ENCODE measurements around the gene IFNA6. TPM values are rescaled to one million over a fixed set of nuclear protein-coding genes. Genes with fewer than 3 reads are reported as not detected.
"Not testable (repeated sequence)": the region's sequence is repeated elsewhere in the genome, so short reads cannot be mapped to it uniquely, and the experiment has no call there.

The IFNA6 gene
- total RNA-seq, 1 donor from 2014 or later, result not detected

GRCh38 chr9:21385131-21385670 lies 34.5 kb upstream of the IFNA6 start, which contains the start of gene IFNA2:
Gene IFNA2, minus strand, starts transcription at chr9:21385398. Its CDS starts 69 bp downstream, at chr9:21385329.
- Mint-ChIP-seq H3K36me3 (ENCODE audit: unreplicated experiment) (no peaks in the 10 kb centered on the region), H3K4me1 (ENCODE audit: unreplicated experiment) (no peaks in the 10 kb centered on the region), H3K27ac (ENCODE audit: unreplicated experiment) (no peak within 1 kb of the TSS), H3K4me3 (ENCODE audit: unreplicated experiment) (no peak within 1 kb of the TSS), H3K27me3 (ENCODE audit: unreplicated experiment) (peaks cover 60% of the 10 kb centered on the region), H3K9me3 (ENCODE audit: unreplicated experiment) (no peaks in the 10 kb centered on the region)
- DNase-seq (ENCODE audit: extremely low spot score, unreplicated experiment), result no peak
- TF ChIP-seq, protein P1, sequence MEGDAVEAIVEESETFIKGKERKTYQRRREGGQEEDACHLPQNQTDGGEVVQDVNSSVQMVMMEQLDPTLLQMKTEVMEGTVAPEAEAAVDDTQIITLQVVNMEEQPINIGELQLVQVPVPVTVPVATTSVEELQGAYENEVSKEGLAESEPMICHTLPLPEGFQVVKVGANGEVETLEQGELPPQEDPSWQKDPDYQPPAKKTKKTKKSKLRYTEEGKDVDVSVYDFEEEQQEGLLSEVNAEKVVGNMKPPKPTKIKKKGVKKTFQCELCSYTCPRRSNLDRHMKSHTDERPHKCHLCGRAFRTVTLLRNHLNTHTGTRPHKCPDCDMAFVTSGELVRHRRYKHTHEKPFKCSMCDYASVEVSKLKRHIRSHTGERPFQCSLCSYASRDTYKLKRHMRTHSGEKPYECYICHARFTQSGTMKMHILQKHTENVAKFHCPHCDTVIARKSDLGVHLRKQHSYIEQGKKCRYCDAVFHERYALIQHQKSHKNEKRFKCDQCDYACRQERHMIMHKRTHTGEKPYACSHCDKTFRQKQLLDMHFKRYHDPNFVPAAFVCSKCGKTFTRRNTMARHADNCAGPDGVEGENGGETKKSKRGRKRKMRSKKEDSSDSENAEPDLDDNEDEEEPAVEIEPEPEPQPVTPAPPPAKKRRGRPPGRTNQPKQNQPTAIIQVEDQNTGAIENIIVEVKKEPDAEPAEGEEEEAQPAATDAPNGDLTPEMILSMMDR (IDR thresholded peaks at IDR 0.05), result no peak

GRCh38 chr9:21383627-21384026 lies 32.9 kb upstream of the IFNA6 start:
- no peak for DNase-seq (ENCODE audit: extremely low spot score, unreplicated experiment)
- Mint-ChIP-seq H3K4me3 (ENCODE audit: unreplicated experiment) (no peak overlapping the region), H3K27ac (ENCODE audit: unreplicated experiment) (no peak overlapping the region), H3K36me3 (ENCODE audit: unreplicated experiment) (no peaks in the 10 kb centered on the region), H3K4me1 (ENCODE audit: unreplicated experiment) (no peaks in the 10 kb centered on the region), H3K27me3 (ENCODE audit: unreplicated experiment) (peaks cover 58% of the 10 kb centered on the region), H3K9me3 (ENCODE audit: unreplicated experiment) (no peaks in the 10 kb centered on the region)
- TF ChIP-seq, protein P1 (IDR thresholded peaks at IDR 0.05), result no peak

GRCh38 chr9:21381448-21382339 lies 31.0 kb upstream of the IFNA6 start:
- Mint-ChIP-seq H3K36me3 (ENCODE audit: unreplicated experiment) (no peaks in the 10 kb centered on the region), H3K4me3 (ENCODE audit: unreplicated experiment) (no peak overlapping the region), H3K27me3 (ENCODE audit: unreplicated experiment) (peaks cover 59% of the 10 kb centered on the region), H3K27ac (ENCODE audit: unreplicated experiment) (no peak overlapping the region), H3K4me1 (ENCODE audit: unreplicated experiment) (no peaks in the 10 kb centered on the region), H3K9me3 (ENCODE audit: unreplicated experiment) (no peaks in the 10 kb centered on the region)
- TF ChIP-seq, protein P1 (IDR thresholded peaks at IDR 0.05), result no peak
- no peak for DNase-seq (ENCODE audit: extremely low spot score, unreplicated experiment)

- H3K27ac Mint-ChIP-seq (ENCODE audit: unreplicated experiment); H3K9me3 Mint-ChIP-seq (ENCODE audit: unreplicated experiment); H3K4me1 Mint-ChIP-seq (ENCODE audit: unreplicated experiment); DNase-seq (ENCODE audit: extremely low spot score, unreplicated experiment); H3K4me3 Mint-ChIP-seq (ENCODE audit: unreplicated experiment); H3K36me3 Mint-ChIP-seq (ENCODE audit: unreplicated experiment): not testable (repeated sequence)
- peaks cover 28% of the 10 kb centered on the region for H3K27me3 Mint-ChIP-seq (ENCODE audit: unreplicated experiment)
Measured at GRCh38 chr9:21371467-21371866, 20.8 kb upstream of the IFNA6 start.

DNA sequence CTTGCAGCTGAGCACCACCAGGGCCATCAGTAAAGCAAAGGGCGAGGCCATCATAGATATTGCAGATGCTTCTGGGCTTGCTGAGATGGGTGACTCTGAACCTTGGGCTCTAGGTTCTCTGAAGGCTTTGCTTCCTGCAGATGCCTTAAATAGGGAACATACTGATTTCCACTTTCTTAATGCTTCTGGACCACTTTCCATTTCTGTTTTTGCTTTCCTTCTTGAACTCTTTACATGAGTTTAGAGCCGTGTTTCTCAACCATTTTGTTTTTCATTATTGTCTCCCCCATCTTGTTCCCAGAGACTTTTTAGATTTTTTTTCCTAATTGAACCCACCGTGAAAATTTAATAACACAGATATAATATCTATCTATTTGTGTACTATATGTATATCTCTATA lies 17.3 kb upstream of the IFNA6 start, which contains the start of gene IFNA13:
TSS of gene IFNA13 (minus strand) at position 101 of the 400 bp plus-strand sequence. CDS start at position 54, 47 bp downstream.
- Mint-ChIP-seq H3K4me1 (ENCODE audit: unreplicated experiment) (no peaks in the 10 kb centered on the region), H3K36me3 (ENCODE audit: unreplicated experiment) (no peaks in the 10 kb centered on the region), H3K4me3 (ENCODE audit: unreplicated experiment) (no peak within 1 kb of the TSS), H3K27me3 (ENCODE audit: unreplicated experiment) (peaks cover 44% of the 10 kb centered on the region), H3K27ac (ENCODE audit: unreplicated experiment) (no peak within 1 kb of the TSS), H3K9me3 (ENCODE audit: unreplicated experiment) (no peaks in the 10 kb centered on the region)
- TF ChIP-seq, protein P1 (IDR thresholded peaks at IDR 0.05), result no peak
- no peak for DNase-seq (ENCODE audit: extremely low spot score, unreplicated experiment)

DNA sequence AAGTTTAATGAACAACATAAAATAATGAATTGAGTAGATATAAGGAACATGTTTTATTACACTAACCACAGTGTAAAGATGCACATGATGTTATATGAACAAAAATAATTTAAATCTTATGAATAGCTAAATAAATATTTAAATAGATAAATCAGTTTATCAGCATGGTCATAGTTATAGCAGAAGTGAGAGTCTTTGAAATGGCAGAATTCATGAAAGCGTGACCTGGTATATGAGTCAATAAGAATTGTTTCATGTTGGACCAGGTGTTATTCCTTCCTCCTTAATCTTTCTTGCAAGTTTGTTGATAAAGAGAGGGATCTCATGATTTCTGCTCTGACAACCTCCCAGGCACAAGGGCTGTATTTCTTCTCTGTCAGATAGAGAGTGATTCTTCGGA lies 16.5 kb upstream of the IFNA6 start:
- H3K27me3 Mint-ChIP-seq (ENCODE audit: unreplicated experiment), result peaks cover 44% of the 10 kb centered on the region
- not testable (repeated sequence) for H3K36me3 Mint-ChIP-seq (ENCODE audit: unreplicated experiment); H3K4me3 Mint-ChIP-seq (ENCODE audit: unreplicated experiment); H3K9me3 Mint-ChIP-seq (ENCODE audit: unreplicated experiment); DNase-seq (ENCODE audit: extremely low spot score, unreplicated experiment); H3K4me1 Mint-ChIP-seq (ENCODE audit: unreplicated experiment); H3K27ac Mint-ChIP-seq (ENCODE audit: unreplicated experiment)

All from osteocyte (in vitro differentiated cells).